HG02884 (cell line): ENCODE measurements around the gene HIGD2A.

Experiments used
- ATAC-seq: cut with Tn5 transposase; IDR thresholded peaks from one replicate; pipeline ENCODE4 v1.9.1; 2021; ENCODE audit warnings: mild to moderate bottlenecking, moderate library complexity; ENCODE audit not compliant: unreplicated experiment

HIGD2A gene

GRCh38 chr5:176415240-176415951, 26.8 kb downstream of the HIGD2A start:
- no peak for ATAC-seq

GRCh38 chr5:176415952-176416924, 27.7 kb downstream of the HIGD2A start, which contains the start of gene CLTB:
Gene CLTB (minus strand): TSS chr5:176416539. CDS start chr5:176416363, 176 bp downstream.
- peak; percentile 93 for ATAC-seq

GRCh38 chr5:176416965-176417364, 28.4 kb downstream of the HIGD2A start:
- ATAC-seq, result no peak

- ATAC-seq, result no peak
Observed at GRCh38 chr5:176418251-176418650, 29.7 kb downstream of the HIGD2A start.

GRCh38 chr5:176420086-176420485, 31.5 kb downstream of the HIGD2A start:
- ATAC-seq, result no peak

- ATAC-seq, result no peak
Observed at GRCh38 chr5:176420972-176421544, 32.5 kb downstream of the HIGD2A start.

- ATAC-seq, result no peak
Observed at GRCh38 chr5:176424181-176424580, 35.6 kb downstream of the HIGD2A start.

- no peak for ATAC-seq
Observed at GRCh38 chr5:176425138-176425537, 36.6 kb downstream of the HIGD2A start.

GRCh38 chr5:176425791-176426190, 37.2 kb downstream of the HIGD2A start:
- no peak for ATAC-seq

GRCh38 chr5:176426876-176427275, 38.3 kb downstream of the HIGD2A start:
- no peak for ATAC-seq

- ATAC-seq, result no peak
Observed at GRCh38 chr5:176427971-176428370, 39.4 kb downstream of the HIGD2A start.

- no peak for ATAC-seq
Observed at GRCh38 chr5:176429972-176430371, 41.4 kb downstream of the HIGD2A start.

GRCh38 chr5:176432707-176433106, 44.2 kb downstream of the HIGD2A start:
- ATAC-seq, result no peak

GRCh38 chr5:176436656-176437055, 48.1 kb downstream of the HIGD2A start:
- ATAC-seq, result no peak

- no peak for ATAC-seq
Observed at GRCh38 chr5:176438959-176439757, 50.6 kb downstream of the HIGD2A start.
